ENCODE results near the gene ARL4D.
"Not testable (repeated sequence)": the region's sequence is repeated elsewhere in the genome, so short reads cannot be mapped to it uniquely, and the experiment has no call there.

The ARL4D gene

GRCh38 chr17:43410557-43411368 lies 12.0 kb downstream of the ARL4D start:
- Mint-ChIP-seq H3K27ac (no peak overlapping the region), H3K4me1 (ENCODE audit: low read depth in 2 of 2) (no peaks in the 10 kb centered on the region), H3K27me3 (peaks cover 12 to 23% of the 10 kb centered on the region in 2 donors), H3K36me3 (ENCODE audit: insufficient read depth) (no peaks in the 10 kb centered on the region), H3K9me3 (no peaks in the 10 kb centered on the region), H3K4me3 (no peak overlapping the region)
- ATAC-seq (replicated peaks), result no peak
- no peak for DNase-seq

GRCh38 chr17:43411369-43411677 lies 12.5 kb downstream of the ARL4D start:
- DNase-seq, result no peak
- no peaks in the 10 kb centered on the region for H3K9me3 Mint-ChIP-seq
- H3K4me1 Mint-ChIP-seq (ENCODE audit: low read depth in 2 of 2), result no peaks in the 10 kb centered on the region
- H3K27me3 Mint-ChIP-seq, result peaks cover 16 to 26% of the 10 kb centered on the region in 2 donors
- no peaks in the 10 kb centered on the region for H3K36me3 Mint-ChIP-seq (ENCODE audit: insufficient read depth)
- no peak for ATAC-seq (replicated peaks)
- H3K4me3 Mint-ChIP-seq, result no peak overlapping the region
- H3K27ac Mint-ChIP-seq, result no peak overlapping the region

DNA sequence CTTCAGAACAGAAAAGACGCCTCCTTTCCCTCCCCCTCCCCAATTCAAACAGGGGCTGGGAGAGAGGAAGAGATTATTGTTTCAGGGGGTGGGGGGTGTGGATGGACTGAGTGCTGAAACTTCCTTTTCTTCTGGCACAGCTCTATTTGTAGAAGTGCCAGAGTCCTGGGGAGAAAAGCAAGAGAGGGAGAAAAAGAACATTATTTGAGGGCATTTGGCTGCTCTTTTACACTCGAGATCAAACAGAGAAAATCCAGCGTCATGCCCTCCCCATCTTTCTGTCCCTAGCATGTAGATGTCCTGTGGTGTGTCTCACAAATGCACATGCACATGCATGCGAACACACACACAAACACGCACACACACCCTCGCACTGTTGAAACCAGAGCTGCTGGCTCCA lies 13.0 kb downstream of the ARL4D start:
- Mint-ChIP-seq H3K4me3 (no peak overlapping the region), H3K4me1 (ENCODE audit: low read depth in 2 of 2) (peaks cover 0 to 2% of the 10 kb centered on the region in 2 donors), H3K27me3 (peaks cover 21 to 30% of the 10 kb centered on the region in 2 donors), H3K36me3 (ENCODE audit: insufficient read depth) (no peaks in the 10 kb centered on the region), H3K9me3 (no peaks in the 10 kb centered on the region), H3K27ac (no peak overlapping the region)
- no peak for DNase-seq
- ATAC-seq (replicated peaks), result no peak

DNA sequence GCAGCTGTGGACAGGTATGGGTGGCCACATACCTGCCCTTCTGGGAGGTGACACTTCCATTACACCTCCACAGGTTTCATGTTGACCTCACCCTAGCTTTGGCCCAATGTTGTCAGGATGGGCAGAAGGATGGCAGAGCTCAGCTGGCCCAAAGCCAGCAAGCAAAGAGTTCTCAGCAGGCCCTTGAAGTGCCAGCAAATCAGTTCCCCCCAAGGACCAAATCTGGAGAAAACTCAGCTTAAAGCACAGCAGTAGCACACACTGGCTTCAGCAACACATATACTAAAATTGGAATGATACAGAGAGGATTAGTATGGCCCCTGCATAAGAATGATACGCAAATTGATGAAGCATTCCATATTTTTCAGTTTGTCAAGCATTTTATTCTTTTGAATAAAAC lies 13.4 kb downstream of the ARL4D start:
- Mint-ChIP-seq H3K27ac (no peak overlapping the region), H3K9me3 (no peaks in the 10 kb centered on the region), H3K4me3 (no peak overlapping the region), H3K36me3 (ENCODE audit: insufficient read depth) (no peaks in the 10 kb centered on the region), H3K27me3 (peaks cover 25 to 34% of the 10 kb centered on the region in 2 donors), H3K4me1 (ENCODE audit: low read depth in 2 of 2) (peaks cover 0 to 5% of the 10 kb centered on the region in 2 donors)
- DNase-seq (no peak), ATAC-seq (replicated peaks) (no peak)

DNA sequence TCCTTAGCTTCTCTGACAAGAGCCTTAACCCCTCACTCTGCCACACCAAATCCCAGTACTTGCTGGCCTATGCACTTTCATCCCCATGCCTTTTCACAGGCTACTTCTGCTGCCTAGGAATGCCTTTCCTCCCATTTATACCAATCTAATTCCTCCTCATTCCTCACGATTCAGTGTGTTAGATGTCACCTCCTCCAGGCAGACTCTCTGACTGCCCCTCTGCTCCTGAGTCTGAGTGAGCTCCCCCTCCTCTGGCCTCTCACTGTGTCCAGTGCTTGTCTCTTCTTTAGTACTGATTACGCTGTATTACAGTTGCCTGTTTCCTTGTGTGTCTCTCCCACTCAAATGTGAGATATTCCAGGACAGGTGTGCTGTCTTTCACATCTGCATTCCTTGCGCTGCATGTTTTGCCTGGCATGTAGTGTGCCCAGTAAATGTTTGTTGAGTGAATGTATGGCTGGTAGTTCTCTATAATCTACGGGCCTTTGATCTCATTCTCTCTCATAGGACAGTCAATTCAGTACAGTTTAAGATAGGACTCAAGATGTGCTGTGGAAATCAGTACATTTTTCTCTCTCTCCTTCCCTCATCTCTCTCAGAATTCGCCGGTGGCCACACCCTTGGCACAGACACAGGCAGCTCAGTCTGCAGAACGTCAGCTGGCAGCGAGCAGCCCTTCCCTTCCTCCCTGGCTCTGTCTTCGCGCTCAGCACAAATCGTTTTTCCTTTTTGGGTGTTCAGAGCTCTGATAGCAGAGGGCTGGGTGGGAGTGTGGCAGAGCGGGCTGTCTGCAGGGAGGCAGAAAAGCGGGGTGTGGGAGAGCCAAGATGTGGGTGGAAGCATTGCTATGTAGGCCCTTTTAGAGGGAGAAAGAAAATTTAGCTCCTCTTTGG lies 18.5 kb downstream of the ARL4D start:
- H3K9me3 Mint-ChIP-seq, result no peaks in the 10 kb centered on the region
- no peak for ATAC-seq (replicated peaks)
- H3K27me3 Mint-ChIP-seq, result peaks cover 36 to 45% of the 10 kb centered on the region in 2 donors
- DNase-seq, result no peak
- peaks cover 0 to 5% of the 10 kb centered on the region in 2 donors for H3K4me1 Mint-ChIP-seq (ENCODE audit: low read depth in 2 of 2)
- H3K27ac Mint-ChIP-seq, result no peak overlapping the region
- H3K36me3 Mint-ChIP-seq (ENCODE audit: insufficient read depth), result no peaks in the 10 kb centered on the region
- H3K4me3 Mint-ChIP-seq, result no peak overlapping the region

DNA sequence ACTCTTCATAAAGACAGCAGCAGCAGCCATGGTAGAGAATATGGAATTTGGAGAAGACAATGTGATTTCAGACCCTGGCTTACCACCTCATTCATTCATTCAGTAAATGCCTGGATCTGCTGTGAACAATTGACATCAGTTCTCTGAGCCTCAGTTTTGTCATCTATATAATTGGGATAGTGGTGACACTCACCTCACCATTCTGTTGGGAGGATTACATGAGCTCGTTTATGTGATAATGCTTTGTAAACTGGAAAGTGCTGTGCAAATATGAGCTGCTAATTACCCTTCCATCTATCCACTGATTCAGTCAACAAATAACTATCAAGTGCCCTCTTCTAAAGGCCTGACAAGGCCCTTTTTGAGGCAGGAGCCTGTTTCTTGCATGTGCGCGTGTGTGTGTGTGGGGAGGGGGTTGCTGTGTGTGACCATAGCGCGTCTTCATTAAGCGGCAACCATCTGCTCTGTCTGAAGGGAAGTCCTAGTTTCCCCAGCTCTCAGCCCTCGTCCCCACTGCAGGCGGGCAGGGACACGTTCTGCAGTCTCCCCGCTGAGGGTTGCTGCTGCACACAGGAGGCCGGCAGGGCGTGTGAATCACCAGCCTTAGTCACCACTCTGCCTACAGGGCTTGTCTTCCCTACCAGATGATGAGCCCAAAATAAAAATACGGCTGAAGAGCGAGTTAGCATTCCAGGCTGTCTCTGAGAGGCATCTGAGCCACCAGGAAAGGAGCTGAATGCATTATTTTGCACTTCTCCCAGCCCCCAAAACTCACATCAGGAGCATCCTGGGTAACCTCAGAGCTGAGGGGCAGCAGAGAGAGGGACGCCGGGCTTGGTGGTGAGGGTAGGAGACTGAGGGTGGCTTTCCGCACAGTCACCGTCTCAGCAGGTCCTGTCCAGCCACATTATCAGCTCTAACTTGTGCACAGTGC lies 19.9 kb downstream of the ARL4D start:
- H3K27me3 Mint-ChIP-seq, result peaks cover 35 to 45% of the 10 kb centered on the region in 2 donors
- no peak for ATAC-seq (replicated peaks)
- DNase-seq, result no peak
- no peaks in the 10 kb centered on the region for H3K36me3 Mint-ChIP-seq (ENCODE audit: insufficient read depth)
- no peak overlapping the region for H3K4me3 Mint-ChIP-seq
- H3K4me1 Mint-ChIP-seq (ENCODE audit: low read depth in 2 of 2), result peaks cover 0 to 5% of the 10 kb centered on the region in 2 donors
- H3K27ac Mint-ChIP-seq, result no peak overlapping the region
- no peaks in the 10 kb centered on the region for H3K9me3 Mint-ChIP-seq

- not testable (repeated sequence) for H3K36me3 Mint-ChIP-seq (ENCODE audit: insufficient read depth); H3K4me1 Mint-ChIP-seq (ENCODE audit: low read depth in 2 of 2); H3K4me3 Mint-ChIP-seq; ATAC-seq (replicated peaks); DNase-seq; H3K27ac Mint-ChIP-seq; H3K9me3 Mint-ChIP-seq
- H3K27me3 Mint-ChIP-seq, result peaks cover 42 to 52% of the 10 kb centered on the region in 2 donors
Observed at GRCh38 chr17:43419375-43419882, 20.6 kb downstream of the ARL4D start.

GRCh38 chr17:43423777-43424455 lies 25.1 kb downstream of the ARL4D start:
- no peak for ATAC-seq (replicated peaks)
- Mint-ChIP-seq H3K27ac (no peak overlapping the region), H3K4me3 (no peak overlapping the region), H3K9me3 (no peaks in the 10 kb centered on the region), H3K4me1 (ENCODE audit: low read depth in 2 of 2) (no peaks in the 10 kb centered on the region), H3K27me3 (peaks cover 12 to 27% of the 10 kb centered on the region in 2 donors), H3K36me3 (ENCODE audit: insufficient read depth) (no peaks in the 10 kb centered on the region)
- DNase-seq, result no peak

- Mint-ChIP-seq H3K4me3 (no peak overlapping the region), H3K36me3 (ENCODE audit: insufficient read depth) (no peaks in the 10 kb centered on the region), H3K4me1 (ENCODE audit: low read depth in 2 of 2) (no peaks in the 10 kb centered on the region), H3K27me3 (peaks cover 25 to 51% of the 10 kb centered on the region in 2 donors), H3K27ac (no peak overlapping the region), H3K9me3 (no peaks in the 10 kb centered on the region)
- DNase-seq, result no peak
- no peak for ATAC-seq (replicated peaks)
Observed at GRCh38 chr17:43427362-43428043, 28.7 kb downstream of the ARL4D start.

DNA sequence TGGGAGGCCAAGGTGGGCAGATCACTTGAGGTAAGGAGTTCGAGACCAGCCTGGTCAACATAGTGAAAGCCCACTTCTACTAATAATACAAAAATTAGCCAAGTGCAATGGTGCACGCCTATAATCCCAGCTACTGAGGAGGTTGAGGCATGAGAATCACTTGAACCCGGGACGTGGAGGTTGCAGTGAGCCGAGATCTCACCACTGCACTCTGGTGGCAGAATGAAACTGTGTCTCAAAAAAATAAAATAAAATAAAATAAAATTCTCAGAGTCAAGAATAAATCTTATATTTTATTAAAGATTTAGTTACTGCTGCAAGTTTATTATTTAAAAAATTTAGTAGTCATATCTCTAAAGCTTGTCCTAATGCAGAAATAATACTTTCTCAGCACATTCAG lies 29.7 kb downstream of the ARL4D start:
- H3K4me3 Mint-ChIP-seq, result no peak overlapping the region
- peaks cover 31 to 61% of the 10 kb centered on the region in 2 donors for H3K27me3 Mint-ChIP-seq
- H3K27ac Mint-ChIP-seq, result no peak overlapping the region
- DNase-seq, result no peak
- H3K36me3 Mint-ChIP-seq (ENCODE audit: insufficient read depth), result no peaks in the 10 kb centered on the region
- ATAC-seq (replicated peaks), result no peak
- H3K9me3 Mint-ChIP-seq, result no peaks in the 10 kb centered on the region
- H3K4me1 Mint-ChIP-seq (ENCODE audit: low read depth in 2 of 2), result no peaks in the 10 kb centered on the region

DNA sequence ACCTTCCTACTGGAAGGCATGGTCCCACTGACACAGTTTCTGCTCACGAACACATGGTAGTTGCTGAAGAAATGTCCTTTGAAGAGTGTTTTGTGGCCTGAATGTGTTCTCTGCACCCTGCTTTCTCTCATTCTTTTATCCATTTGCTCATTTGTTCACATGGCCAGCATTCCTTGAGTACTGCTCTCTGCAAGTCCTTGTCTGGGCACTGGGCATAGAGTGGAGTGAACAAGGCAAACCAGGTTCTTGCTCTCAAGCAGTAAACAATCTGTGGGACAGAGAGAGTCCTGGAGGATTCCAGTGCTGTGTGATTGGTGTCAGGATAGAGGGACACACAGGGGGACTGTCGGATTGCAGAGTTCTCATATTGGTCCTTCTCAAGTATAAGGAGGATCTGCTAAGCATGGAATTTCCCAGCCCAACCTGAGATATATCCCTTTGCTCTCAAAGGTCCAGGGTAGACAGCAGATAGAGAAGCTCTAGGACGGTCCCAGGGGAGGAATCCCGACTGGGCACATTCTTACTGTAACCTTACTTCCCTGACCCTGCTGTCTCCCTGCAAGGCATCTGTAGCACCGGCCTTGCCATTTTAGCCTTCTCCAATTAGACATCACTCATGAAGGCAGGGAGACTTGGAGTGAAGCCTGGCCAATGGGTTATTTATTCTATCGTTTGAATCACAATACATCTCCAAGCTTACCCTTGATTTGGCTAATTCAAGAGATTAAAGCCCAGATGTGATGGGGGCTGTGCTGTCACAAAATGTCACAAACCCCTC lies 32.3 kb downstream of the ARL4D start:
- no peaks in the 10 kb centered on the region for H3K4me1 Mint-ChIP-seq (ENCODE audit: low read depth in 2 of 2)
- no peak for ATAC-seq (replicated peaks)
- no peak for DNase-seq
- H3K36me3 Mint-ChIP-seq (ENCODE audit: insufficient read depth), result no peaks in the 10 kb centered on the region
- no peak overlapping the region for H3K4me3 Mint-ChIP-seq
- peaks cover 37 to 75% of the 10 kb centered on the region in 2 donors for H3K27me3 Mint-ChIP-seq
- H3K27ac Mint-ChIP-seq, result no peak overlapping the region
- H3K9me3 Mint-ChIP-seq, result no peaks in the 10 kb centered on the region

Data from effector memory CD8-positive, alpha-beta T cell (primary cell).